Measurements from ENCODE around the gene NPC2.

NPC2 gene

DNA sequence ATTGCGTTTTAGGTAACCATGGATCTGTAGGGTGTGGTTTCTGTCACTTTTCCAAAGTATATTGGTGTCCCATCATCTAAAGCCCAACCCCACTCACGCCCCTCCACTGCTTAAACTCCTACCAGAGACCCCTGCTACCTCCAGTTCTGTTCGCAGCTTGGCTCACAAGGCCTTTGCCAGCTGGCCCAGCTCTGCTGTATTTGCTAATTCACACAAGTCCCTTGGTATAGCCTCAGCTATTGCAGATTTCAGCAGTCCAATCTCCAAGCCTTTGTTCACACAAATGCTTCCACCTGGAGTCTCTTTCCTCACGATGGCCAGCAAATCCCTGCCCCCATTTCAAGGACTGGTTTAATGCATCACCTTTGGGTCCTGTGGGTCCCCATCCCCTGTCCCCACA, 24.6 kb upstream of the NPC2 start:
- H3K4me3 ChIP-seq (replicated peaks; ENCODE audit: low read depth, low read length), result no peak overlapping the region
- TF ChIP-seq, protein P1, sequence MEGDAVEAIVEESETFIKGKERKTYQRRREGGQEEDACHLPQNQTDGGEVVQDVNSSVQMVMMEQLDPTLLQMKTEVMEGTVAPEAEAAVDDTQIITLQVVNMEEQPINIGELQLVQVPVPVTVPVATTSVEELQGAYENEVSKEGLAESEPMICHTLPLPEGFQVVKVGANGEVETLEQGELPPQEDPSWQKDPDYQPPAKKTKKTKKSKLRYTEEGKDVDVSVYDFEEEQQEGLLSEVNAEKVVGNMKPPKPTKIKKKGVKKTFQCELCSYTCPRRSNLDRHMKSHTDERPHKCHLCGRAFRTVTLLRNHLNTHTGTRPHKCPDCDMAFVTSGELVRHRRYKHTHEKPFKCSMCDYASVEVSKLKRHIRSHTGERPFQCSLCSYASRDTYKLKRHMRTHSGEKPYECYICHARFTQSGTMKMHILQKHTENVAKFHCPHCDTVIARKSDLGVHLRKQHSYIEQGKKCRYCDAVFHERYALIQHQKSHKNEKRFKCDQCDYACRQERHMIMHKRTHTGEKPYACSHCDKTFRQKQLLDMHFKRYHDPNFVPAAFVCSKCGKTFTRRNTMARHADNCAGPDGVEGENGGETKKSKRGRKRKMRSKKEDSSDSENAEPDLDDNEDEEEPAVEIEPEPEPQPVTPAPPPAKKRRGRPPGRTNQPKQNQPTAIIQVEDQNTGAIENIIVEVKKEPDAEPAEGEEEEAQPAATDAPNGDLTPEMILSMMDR (IDR thresholded peaks at IDR 0.05; ENCODE audit: insufficient read depth, low read length, poor library complexity, severe bottlenecking), result no peak
- H3K36me3 ChIP-seq (ENCODE audit: control insufficient read depth, insufficient read depth, low read length), result no peaks in the 10 kb centered on the region
- no peak for DNase-seq (ENCODE audit: extremely low read depth, insufficient read length)
- H3K27me3 ChIP-seq (replicated peaks; ENCODE audit: control insufficient read depth, insufficient read depth, low read length), result no peaks in the 10 kb centered on the region; the same call in 1 of the 2 replicates

DNA sequence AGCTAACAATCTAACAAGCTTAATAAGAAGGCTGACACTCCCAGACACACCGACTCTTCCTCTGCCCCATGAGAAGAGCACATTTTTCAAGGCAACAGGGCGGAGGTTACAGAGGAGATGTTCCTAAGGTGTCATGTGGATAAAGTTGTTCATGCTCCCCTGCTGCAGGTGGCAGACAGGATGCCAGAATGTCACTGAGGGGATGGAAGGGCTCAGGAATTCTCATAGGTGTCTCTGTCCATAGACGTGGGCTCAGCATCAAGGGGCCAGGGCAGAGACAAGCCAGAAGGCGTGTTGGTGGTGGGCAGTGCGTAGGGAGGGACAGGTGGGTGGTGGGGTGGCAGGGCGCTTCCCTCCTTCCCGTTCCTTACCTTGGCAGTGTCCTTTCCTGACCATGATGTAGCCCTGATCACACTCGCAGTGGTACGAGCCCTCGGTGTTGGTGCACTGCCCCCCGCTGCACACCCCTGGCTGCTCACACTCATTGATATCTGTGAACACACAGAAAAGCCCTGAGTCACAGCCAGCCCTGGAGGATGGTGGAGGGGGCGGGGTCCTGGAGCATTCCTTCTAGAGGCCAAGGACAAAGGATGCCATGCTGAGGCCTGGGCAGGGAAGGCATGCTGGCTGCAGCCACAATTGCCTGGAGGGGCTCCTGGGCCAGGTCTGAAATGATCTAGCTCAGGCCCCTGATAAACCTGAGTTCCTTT, 23.5 kb upstream of the NPC2 start:
- Histone ChIP-seq H3K4me3 (replicated peaks; ENCODE audit: low read depth, low read length) (no peak overlapping the region), H3K36me3 (ENCODE audit: control insufficient read depth, insufficient read depth, low read length) (no peaks in the 10 kb centered on the region), H3K27me3 (replicated peaks; ENCODE audit: control insufficient read depth, insufficient read depth, low read length) (no peaks in the 10 kb centered on the region; the same call in 1 of the 2 replicates)
- TF ChIP-seq, protein P1 (IDR thresholded peaks at IDR 0.05; ENCODE audit: insufficient read depth, low read length, poor library complexity, severe bottlenecking), result no peak
- DNase-seq (ENCODE audit: extremely low read depth, insufficient read length), result no peak

DNA sequence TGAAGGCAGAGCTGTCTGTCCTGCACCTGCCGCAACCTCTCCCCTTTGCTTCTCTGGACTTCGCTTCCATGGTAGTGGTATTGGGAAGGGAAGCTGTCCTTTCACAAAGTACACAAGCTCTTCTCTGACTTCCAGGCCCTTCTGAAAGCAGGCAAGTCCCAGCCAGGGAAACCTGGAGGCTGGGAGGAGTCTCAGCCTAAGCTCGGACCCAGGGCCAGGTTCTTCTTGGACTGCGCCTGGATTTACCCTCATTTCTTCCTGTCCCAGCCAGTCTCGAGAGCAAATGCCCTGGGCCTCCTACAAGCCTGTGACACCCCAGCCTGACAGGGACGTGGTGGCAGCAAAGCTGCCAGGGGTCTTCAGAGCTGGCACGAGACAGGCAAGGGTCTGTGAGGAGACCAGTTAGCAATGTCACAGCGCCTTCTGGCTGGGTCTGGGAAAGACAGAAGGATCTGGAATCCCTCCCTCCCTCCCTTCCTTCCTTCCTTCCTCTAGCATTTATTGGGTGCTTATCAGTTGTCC, 22.8 kb upstream of the NPC2 start:
- no peaks in the 10 kb centered on the region; the same call in 1 of the 2 replicates for H3K27me3 ChIP-seq (replicated peaks; ENCODE audit: control insufficient read depth, insufficient read depth, low read length)
- TF ChIP-seq, protein P1 (IDR thresholded peaks at IDR 0.05; ENCODE audit: insufficient read depth, low read length, poor library complexity, severe bottlenecking), result no peak

DNA sequence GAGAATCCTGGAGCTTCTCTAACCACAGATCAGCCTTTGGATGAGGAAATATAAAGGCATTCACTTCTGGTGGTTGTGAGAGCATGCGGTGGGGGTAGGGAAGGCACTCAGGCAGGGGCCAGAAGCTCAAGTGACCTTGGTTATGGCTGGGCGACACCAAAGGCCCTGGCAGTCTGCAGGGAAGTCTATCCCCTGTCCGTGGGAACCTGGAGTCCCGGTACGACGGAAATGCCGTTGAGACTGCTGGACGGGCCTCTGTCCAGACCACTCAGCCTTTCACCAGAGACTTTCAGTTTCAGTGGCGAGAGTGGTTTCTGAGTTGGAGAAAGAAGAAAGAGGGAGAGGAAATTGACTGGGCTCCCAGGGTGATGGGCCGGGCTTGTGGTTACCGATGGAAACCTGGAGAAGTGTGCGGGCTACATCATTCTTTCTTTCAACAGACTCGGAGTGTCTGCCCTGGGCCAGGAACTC, 21.4 kb upstream of the NPC2 start:
- DNase-seq (ENCODE audit: extremely low read depth, insufficient read length), result no peak

More for the DNA sequence above, 22.8 kb upstream of the NPC2 start:
- Histone ChIP-seq H3K4me3 (replicated peaks; ENCODE audit: low read depth, low read length) (no peak overlapping the region), H3K36me3 (ENCODE audit: control insufficient read depth, insufficient read depth, low read length) (no peaks in the 10 kb centered on the region)
- DNase-seq (ENCODE audit: extremely low read depth, insufficient read length), result no peak

DNA sequence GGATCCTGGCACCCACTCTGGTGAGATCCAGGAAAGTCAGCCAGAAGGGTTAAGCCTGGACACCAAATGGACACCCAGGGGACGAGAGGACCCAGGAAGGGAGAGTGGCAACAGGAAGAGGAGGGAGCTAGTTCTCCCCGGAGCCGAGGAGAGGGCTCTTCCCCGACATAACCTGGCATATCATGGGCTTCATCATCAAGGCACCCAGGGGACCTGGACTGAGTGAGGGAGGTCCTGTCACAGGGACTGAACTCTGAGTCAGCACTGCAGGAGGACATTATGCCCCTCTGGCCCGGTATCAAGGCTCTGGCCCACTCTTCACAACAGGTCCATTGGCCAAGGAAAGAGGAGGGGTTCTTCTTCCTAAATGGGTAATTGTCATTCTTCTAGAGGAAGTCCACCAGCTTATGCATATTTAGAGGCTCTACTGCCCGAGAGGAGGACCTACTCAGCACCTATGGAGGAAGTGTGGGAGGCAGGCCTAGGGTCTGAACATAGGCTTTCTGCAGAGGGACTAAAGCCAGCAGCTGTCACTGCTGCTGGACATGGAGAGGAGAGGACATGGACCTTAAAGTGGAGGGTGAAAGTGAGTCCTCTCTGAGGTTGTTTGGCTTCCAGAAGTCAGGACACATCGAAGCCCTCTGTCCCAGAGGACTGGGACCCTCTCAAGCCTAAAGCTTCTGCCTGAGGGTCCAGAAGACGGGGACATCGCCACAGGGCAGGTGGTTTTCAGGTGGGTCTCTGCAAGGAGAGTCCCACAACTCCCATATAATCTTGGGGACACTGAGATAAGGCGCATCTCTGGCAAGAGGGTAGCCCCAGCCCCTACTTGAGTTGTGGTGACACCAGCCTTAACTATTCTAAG, 19.1 kb upstream of the NPC2 start:
- TF ChIP-seq, protein P1 (IDR thresholded peaks at IDR 0.05; ENCODE audit: insufficient read depth, low read length, poor library complexity, severe bottlenecking), result no peak
- Histone ChIP-seq H3K36me3 (ENCODE audit: control insufficient read depth, insufficient read depth, low read length) (no peaks in the 10 kb centered on the region), H3K27me3 (replicated peaks; ENCODE audit: control insufficient read depth, insufficient read depth, low read length) (no peaks in the 10 kb centered on the region; the same call in 1 of the 2 replicates), H3K4me3 (replicated peaks; ENCODE audit: low read depth, low read length) (no peak overlapping the region)
- no peak for DNase-seq (ENCODE audit: extremely low read depth, insufficient read length)

More for the DNA sequence above, 21.4 kb upstream of the NPC2 start:
- TF ChIP-seq, protein P1 (IDR thresholded peaks at IDR 0.05; ENCODE audit: insufficient read depth, low read length, poor library complexity, severe bottlenecking), result no peak
- Histone ChIP-seq H3K36me3 (ENCODE audit: control insufficient read depth, insufficient read depth, low read length) (no peaks in the 10 kb centered on the region), H3K27me3 (replicated peaks; ENCODE audit: control insufficient read depth, insufficient read depth, low read length) (no peaks in the 10 kb centered on the region; the same call in 1 of the 2 replicates), H3K4me3 (replicated peaks; ENCODE audit: low read depth, low read length) (no peak overlapping the region)
